Measurements from ENCODE around the gene HMCN2.

The HMCN2 gene

DNA sequence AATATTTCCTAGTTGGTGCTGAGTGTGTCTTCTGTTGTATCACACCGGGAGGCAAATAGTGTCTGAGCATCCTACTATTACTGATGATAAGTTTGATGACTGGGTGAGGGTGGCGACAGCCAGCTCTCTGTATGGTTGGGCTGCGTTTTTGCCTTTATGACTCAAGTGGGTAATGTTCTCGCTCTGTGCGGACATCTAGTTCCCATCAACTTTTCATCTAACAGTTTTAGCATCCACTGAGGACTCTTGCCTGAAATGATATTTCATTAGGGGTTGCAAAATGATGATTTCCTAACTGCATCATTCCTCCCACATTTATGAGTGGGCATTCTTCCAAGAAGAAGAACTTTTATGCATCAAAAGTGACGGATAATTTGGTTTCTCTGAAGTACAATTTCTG lies 26.5 kb downstream of the HMCN2 start:
- no peak for DNase-seq

DNA sequence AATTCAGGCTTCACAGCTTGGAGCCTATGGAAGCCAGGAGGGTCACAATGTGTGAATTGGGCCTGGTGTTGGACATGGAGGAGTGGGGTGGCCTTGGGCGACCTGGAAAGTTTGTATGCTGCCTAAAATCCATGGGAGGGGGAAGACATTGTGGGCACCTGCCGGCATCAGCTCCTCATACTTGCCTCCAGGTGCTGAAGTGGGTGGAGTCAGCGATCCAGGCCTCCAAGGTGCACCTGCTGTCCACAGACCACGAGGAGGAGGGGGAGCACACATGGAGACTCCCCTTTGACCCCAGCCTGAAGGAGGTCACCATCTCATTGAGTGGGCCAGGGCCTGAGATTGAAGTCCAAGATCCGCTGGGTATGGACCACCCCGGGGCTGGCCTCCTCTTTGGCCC lies 29.1 kb downstream of the HMCN2 start:
- DNase-seq = peak; percentile 9

DNA sequence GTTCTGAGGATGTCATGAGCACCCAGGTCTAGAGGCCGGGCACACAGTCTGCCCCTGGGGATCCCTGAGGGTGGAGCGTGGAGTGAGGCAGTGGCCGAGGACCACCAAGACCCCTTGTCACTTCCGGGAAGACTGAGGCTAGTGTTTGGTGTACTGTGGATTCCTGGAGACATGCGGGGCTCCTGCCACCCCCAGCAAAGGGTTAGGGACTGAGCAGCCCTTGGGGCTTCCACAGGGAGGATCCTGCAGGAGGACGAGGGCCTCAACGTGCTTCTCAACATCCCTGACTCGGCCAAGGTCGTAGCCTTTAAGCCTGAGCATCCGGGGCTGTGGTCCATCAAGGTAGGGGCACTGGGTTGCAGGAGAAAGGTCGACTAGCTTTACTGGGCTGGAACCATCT lies 29.9 kb downstream of the HMCN2 start:
- no peak for DNase-seq

DNA sequence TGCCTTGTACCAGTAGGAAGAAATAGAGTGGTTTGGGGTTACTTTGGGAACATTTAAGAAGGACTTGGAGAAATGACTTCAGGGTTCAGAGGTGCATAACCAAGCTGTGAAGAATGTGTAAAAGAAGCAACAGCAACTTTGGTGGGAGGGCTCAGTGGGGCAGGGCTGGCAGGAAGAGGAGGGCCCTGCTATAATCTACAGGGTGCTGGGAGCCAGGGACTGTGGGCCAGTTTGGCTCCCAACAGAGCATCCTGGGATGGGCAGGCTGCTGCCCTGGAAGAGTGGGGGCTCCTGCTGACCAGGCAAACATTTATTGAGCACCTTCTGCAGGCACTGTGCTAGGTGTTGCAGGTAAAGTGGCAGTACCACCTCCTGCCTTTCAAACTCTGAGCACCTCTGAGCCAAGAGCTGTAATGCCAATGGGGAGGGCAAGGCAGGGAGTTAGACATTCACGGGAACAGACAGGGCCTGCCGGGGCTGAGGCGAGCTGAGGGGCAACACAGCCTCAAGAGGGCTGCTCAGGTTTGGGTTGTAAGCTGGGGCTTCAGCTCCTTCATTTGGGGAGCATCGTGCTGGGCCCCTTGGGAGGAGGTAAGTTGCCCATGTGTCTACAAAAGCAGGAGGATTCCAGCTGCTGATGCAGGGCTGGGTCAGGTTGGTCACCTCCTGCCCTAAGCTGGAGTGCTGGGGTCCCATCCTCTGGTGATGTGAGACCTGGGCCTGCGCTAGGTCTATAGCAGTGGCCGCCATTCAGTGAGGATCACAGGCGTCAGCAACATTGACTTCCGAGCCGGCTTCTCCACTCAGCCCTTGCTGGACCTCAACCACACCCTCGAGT lies 30.6 kb downstream of the HMCN2 start:
- DNase-seq = no peak

DNA sequence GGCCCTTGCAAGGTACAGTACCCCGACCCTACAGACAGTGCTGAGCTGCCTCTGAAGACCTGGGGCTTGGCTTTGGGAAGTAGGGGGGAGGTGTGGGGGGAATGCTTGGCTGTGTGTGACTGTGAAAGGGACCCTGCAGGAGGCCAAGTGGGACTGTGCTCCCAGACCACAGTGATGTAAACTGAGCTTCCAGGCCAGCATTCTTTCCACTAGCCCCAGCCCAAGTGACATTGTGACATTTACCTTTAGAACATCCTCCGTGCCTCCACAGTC lies 31.2 kb downstream of the HMCN2 start:
- DNase-seq = no peak

DNA sequence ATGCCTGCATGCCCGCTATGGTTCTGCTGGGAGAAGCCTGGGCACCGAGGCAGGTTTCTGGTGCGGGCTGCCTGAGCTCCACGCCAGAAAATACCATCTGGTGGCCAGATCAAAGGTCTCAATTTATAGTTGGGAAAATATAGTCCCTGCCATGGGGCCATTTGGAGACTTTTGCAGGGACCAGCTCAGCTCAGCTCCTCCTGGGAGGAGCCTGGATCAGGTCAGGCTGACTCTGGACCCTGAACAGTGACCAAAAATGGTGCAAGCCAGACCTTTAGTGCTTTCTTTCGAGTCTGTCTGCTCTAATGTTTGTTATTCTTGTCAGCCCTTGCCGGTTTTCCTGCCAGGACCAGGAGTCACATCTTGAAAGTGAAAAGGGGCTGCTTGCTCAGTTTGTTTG lies 31.8 kb downstream of the HMCN2 start:
- DNase-seq = no peak

DNA sequence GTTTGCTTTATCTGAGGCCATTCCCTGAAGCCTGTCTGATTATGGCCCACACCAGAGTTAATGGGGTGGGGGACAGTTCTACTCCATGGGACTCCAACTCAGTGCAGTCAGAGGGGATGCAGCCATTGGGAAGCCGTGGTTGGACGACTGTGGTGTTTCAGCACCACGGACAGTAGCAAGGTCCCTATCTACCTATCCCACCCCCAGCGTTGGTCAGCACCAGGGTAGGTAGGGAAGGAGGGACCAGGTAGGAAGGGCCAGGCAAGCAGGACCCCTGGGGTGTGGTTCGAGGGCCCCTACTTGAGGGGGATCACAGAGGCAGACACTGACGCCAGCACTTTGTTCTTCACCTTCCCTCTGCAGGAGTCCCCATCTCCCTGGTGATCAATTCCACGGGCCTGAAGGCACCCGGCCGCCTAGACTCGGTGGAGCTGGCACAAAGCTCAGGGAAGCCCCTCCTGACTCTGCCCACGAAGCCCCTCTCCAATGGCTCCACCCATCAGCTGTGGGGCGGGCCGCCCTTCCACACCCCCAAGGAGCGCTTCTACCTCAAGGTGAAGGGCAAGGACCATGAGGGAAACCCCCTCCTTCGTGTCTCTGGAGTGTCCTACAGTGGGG lies 33.2 kb downstream of the HMCN2 start:
- DNase-seq = no peak

DNA sequence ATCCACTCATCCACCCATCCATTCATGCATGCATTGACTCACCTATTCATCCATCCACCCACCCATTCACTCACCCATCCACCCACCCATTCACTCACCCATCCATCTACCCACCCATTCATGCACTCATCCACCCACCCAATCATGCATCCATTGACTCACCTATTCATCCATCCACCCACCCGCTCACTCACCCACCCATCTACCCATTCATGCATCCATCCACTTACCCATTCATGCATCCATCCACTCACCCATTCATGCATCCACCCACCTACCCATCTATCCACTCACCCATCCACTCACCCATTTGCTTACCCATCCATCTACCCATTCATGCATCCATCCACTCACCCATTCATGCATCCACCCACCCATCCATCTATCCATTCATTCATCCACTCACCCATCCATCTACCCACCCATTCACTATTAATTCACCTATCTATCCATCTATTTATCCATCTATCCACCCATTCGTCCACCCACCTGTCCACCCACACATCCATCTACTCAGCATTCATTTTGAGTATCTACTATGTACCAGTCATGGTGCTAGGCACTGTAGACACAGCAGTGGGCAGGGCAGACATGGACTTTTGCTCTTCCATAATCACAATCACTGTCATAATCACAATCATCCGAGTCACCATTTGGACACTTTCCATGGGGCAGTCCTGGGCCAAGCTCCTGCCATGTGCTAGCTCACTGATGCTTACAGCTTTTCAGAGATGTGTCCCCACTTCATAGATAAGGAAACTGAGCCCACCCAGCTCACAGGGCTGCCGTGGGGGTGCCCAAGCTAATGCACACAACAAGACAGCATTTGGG lies 34.4 kb downstream of the HMCN2 start:
- no peak for DNase-seq

DNA sequence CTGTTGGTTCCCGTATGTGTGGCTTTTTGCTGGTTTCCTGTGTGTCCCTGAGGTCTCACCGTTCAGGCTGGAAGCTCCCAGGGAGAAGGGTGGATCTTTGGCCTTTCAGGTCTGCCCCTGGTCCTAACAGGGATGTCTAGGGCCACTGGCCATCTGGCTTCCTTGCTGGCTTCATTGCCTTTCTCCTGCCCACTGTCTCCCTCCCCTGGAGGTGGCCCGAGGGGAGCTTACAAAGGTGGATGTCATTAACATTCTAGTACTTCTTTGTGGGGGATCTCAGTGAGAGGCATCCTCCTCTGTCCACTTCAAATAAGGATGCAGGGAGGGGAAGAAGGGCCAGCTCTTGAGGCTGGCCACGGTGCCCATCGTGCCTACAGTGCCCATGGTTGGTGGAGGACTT lies 35.2 kb downstream of the HMCN2 start:
- no peak for DNase-seq

DNA sequence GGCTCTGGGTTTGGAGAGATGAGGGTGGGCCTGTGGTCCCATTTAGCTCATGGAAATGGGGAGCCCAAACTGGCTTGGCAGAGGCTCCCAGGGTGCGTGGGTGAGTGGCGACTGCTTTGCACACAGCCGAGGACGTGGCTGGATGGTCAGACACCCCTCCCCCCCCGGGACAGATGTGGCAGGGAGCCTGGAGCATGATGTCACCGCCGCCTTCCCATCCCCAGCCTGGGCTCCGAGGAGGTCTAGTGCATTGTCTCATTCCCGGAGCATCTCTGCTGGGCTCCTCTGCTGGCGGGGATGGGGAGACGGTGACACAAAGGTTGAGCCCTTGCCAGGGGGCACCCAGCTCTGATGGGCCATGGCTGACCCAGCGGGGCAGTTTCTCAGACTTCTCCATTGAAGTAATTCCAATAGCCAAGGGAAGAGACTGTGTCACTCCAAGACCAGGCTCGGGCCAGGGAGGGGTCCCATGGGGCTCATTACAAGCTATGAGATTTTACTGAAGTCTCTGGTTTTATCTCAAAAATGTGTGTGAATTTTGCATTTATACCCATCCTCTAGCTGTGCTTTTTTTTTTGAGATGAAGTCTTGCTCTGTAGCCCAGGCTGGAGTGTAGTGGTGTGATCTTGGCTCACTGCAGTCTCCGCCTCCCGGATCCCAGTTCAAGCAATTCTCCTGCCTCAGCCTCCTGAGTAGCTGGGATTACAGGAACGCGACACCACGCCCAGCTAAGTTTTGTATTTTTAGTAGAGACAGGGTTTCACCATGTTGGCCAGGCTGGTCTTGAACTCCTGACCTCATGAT lies 36.1 kb downstream of the HMCN2 start:
- no peak for DNase-seq

DNA sequence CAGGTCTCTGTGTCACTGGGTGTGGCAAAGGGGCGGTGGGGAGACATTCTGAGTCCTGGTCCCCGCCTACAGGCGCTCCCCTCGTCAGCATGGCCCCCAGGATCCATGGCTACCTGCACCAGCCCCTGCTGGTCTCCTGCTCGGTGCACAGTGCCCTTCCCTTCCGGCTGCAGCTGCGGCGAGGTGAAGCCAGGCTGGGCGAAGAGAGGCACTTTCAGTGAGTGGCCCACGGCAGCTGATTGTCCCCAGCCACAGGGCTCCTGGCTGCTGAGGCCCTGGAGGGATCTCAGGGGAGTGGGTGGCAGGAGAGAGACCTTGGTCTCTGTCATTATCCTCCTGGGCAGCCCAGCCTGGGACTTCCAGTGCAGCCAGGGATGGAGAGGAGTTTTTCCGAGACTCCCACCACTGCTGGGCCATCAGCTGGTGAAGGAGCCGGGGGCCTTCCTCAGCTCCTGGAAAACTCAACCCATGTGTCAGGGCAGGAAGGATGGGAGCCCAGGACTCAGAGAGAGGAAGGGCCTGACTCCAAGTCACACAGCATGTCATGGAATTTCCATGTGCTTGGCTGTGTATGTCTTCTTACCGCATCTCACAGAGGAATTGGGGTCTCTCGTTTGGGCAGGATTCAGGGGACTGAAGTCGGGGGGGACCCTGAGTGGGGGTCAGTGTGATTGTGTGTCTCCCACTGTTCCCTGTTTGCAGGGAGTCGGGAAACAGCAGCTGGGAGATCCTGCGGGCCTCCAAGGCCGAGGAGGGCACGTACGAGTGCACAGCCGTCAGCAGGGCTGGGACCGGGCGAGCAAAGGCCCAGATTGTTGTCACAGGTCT lies 37.4 kb downstream of the HMCN2 start:
- no peak for DNase-seq

DNA sequence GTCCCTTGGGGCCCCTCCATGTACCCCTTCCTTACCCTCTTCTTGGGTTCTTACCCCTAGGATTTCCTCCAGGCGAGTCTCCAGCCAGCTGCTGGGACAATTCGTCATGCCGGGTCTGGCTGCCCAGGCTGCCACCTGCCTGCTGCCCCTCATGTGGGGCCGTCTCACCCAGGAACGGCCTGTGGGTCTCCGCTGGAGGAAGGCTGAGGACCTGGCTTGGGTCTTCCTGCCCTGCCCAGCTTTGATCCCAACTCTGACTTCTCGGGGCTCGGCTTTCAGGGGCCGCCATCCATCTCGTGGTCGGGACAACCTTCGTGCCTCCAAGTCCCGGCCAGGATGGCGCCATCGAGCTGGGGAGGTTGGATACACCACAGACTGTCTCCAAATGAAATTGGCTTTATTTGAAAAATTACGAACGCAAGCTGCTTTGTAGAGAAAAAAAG lies 38.1 kb downstream of the HMCN2 start:
- no peak for DNase-seq

DNA sequence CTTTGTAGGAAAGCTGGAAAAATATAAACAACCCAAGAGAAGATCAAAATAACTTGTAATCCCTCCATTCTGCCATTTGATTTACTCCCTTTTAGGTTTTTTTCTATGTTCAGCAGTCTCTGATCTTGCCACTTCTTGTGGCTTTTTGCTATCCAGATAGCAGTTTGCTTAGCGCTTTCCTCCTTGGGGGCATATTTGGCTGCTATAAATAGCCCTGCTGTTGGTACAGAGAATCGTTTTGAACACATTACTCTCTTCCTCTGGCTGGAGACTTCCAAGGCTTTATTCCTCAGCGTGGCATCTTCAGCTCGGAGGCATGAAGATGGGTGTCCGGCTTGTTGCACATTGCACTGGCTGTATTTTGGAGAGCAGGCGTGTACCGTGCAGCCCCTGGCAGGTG lies 38.6 kb downstream of the HMCN2 start:
- DNase-seq = no peak

DNA sequence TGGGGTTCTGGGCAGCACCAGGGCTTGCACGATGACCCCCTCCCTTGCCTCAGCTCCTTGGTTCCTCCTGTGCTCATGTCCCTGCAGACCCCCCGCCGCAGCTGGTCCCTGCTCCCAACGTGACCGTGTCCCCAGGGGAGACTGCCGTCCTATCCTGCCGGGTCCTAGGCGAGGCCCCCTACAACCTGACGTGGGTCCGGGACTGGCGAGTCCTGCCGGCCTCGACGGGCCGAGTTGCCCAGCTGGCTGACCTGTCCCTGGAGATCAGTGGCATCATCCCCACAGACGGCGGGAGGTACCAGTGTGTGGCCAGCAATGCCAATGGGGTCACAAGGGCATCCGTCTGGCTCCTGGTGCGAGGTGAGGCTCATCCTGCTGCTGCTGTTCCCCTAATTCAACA lies 39.1 kb downstream of the HMCN2 start:
- no peak for DNase-seq

DNA sequence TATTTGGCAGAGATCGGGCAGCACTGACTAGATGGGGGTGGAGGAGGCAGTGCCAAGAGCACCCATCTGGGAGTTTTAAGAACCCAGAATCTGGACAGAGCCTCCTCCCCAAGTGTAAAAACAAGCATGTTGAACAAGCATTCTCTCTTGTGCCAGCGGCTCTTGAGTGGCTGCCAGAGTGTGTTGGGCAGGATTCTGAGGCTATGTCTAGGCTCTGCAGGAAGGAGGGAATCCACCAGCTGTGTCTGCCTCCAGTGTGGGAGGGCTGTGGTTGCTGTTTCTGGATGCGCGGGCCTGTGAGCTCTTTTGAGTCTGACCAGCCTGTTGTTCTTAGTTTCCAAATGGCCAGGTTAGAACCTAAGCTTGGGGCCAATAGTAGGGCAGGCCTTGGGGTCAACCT lies 39.8 kb downstream of the HMCN2 start:
- no peak for DNase-seq

DNA sequence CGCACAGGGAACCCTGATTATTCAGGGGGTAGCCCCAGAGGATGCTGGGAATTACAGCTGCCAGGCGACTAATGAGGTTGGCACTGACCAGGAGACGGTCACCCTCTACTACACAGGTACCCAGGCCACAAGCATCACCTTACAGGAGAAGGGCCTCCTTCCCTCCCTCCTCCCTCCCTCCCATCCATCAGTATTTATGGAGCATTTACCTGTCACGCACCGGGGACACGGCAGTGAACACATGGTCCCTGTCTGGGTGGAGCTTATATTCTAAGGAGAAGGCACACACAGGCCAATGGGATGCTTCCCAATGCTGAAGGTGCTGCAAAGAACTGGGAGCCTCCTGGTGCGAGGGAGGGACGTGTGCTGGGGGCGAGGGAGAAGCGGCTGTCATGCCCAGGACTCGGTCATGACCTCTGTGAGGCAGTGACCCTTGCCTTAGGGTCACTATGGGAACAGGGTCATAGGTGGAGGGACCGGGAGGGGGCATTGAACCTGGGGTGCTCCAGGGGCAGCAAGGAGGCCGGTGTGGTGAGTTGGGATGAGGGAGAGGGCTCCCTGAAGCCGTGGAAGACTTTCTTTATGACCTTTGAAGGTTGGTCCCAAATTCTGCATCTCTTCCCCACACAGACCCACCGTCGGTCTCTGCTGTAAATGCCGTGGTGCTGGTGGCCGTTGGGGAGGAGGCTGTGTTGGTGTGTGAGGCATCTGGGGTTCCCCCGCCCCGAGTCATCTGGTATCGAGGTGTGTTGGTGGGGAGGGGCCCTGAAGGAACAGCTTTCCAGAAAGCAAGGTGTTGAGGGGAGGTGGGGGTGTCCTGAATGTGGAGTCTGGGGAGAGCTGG lies 41.5 kb downstream of the HMCN2 start:
- DNase-seq = no peak

DNA sequence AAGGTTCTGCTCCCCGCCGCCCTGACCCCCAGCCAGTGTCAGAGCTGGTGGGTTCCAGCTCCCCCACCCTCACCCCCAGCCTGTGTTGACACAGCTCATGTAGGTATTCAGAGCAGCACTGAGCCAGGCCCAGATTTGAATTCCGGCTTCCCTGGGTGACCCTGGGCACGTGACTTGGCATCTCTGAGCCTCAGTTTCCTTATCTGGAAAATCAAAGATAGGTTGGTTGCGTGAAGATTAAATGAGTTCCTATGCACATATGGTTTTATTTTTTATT lies 42.0 kb downstream of the HMCN2 start:
- no peak for DNase-seq

DNA sequence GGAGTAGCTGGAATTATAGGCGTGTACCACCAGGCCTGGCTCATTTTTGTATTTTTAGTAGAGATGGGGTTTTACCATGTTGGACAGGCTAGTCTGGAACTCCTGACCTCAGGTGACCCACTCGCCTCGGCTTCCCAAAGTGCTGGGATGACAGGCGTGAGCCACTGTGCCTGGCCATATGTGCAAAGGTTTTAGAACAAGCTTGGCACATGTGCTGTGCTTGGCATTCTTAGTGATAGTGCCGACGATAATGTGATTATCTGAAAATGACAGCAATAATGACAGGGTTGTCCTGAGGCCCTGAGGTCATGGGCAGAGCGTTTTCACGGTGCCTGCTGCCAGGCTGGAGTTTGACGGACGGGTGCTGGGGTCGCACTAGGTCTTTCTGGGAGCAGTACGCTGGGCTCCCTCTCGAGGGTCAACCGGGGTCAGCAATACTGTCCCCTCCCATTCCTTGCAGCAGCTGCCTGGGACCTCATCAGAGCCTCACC lies 42.6 kb downstream of the HMCN2 start:
- no peak for DNase-seq

DNA sequence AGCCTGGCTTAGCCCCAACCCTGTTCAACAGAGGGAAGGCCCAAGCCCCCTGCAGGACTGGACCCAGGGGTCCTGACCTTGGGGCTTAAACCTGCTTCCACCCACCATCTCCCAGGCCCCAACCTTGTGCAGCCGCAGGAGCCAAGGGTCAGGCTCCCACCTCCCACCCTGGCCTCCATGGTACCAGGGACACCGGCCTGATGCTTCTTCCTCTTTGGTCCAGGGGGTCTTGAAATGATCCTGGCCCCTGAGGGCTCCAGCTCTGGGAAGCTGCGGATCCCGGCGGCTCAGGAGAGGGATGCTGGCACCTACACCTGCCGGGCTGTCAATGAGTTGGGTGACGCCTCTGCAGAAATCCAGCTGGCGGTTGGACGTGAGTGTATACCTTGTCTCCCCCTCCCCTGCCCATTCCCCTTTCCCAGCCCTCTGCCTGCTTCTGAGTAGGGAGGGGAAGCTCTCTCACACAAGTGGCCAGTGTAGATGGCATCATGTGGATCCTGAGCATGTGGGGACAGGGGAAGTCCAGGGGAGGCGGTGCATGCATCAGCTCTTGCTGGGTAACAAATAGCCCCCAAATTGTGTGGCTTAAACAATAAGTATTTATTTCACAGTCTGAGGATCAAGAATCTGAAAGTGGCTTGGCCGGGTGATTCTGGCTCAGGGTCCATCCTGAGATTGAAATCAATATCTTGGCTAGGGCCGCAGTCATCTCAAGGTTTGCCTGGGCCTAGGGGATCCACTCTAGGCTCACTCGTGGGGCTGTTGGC lies 44.3 kb downstream of the HMCN2 start:
- no peak for DNase-seq

DNA sequence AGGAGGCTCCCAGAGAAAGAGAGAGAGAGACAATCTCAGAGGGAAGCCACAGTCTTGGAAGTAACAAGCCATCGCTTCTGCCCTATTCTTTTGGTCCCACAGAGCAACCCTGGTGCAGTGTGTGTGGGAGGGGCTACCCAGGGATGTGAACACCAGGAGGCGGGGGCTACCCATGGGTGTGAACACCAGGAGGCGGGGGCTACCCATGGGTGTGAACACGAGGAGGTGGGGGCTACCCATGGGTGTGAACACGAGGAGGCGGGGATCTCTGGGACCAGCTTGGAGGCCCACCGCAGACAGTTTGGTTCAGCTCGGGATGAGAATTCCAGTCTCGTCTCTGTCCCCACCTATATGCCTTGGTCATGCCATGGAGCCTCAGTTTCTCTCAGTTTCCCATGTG lies 44.9 kb downstream of the HMCN2 start:
- no peak for DNase-seq

DNA sequence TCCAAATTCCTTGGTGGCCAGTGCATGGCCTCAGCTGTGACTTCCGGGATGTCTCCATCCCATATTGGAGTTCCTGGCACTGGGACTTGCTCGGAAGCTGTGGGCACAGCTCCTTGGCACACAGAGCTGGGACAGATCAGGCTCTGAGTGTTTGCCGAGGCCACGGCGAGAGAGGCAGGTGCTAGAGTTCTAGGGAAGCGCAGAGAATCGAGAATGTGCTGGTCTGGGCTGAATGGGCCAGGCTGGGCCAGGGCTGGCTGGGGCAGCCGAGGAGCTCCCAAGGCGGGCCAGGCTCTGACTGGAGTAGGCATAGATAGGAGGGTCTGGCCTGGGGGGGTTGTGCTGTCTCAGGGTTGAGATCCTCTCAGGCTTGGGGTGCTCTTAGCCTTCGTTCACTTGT lies 45.4 kb downstream of the HMCN2 start:
- DNase-seq = no peak
